Psoas muscle (tissue), 8 donors: ENCODE results near the gene DTNA. TPM values are rescaled to one million over a fixed set of nuclear protein-coding genes. Genes with fewer than 3 reads are reported as not detected.

ENCODE experiments used
- ATAC-seq, 4 donors: fragments of 200-7000 bp; cut with Tn5 transposase; one replicate each; pipeline ENCODE4 v1.9.1; 2020; ENCODE audit warnings: moderate library complexity in 3 of 4, mild to moderate bottlenecking in 2 of 4
- DNase-seq, 2 donors: peaks; one replicate each; pipeline ENCODE4 v3.0.0-alpha.2; 2020
- H3K27ac ChIP-seq: fragments of 200-600 bp; one replicate; pipeline ENCODE4 v1.8.0; 2022
- H3K27me3 ChIP-seq, 3 donors: fragments of 200-600 bp in 1 of 3; one replicate each; pipeline versions ENCODE4 v1.6.1 to v1.8.0; 2013 to 2022; ENCODE audit warnings: low read length in 2 of 3, mild to moderate bottlenecking in 2 of 3, moderate library complexity in 1 of 3; ENCODE audit not compliant: insufficient read depth in 3 of 3
- H3K36me3 ChIP-seq, 2 donors: fragments of 200-600 bp in 1 of 2; one replicate each; pipeline versions ENCODE4 v1.6.1 to v1.8.0; 2013 to 2022; ENCODE audit warnings: low read depth in 1 of 2, mild to moderate bottlenecking in 1 of 2, moderate library complexity in 1 of 2; ENCODE audit not compliant: insufficient read depth in 1 of 2
- H3K4me1 ChIP-seq: fragments of 200-600 bp; one replicate; pipeline ENCODE4 v1.8.0; 2022
- H3K4me3 ChIP-seq: fragments of 200-600 bp; one replicate; pipeline ENCODE4 v1.8.0; 2022; ENCODE audit warnings: mild to moderate bottlenecking
- H3K9me3 ChIP-seq: fragments of 200-600 bp; one replicate; pipeline ENCODE4 v1.8.0; 2022
- CTCF ChIP-seq: fragments of 200-600 bp; IDR thresholded peaks from one replicate; pipeline ENCODE4 v1.8.0; 2022; ENCODE audit warnings: antibody characterized with exemption
- WGBS, 3 donors: extraction: QIAGEN DNeasy Blood & Tissue Kit; methylation state at CpG; one replicate each; pipeline versions ENCODE4 v1.1.6 to v1.1.7; 2013; 5-methylcytosine and 5-hydroxymethylcytosine counted together
- intact Hi-C, 2 donors: fragments of 100-400 bp; cut with DNase I; formaldehyde crosslinking; loops; one replicate each; pipeline versions ENCODE4 v1.11.0 to v1.14.2; 2022
- polyA plus RNA-seq, 3 donors: library from polyadenylated mRNA; stranded (reverse); fragments of 200-250 nt; gene quantifications; one replicate each; pipeline ENCODE4 v1.2.3, GENCODE V29; 2013
- total RNA-seq, 4 donors: library from RNA; stranded (reverse); fragmentation: NEBNext Ultra II Directional in 2 of 4; extraction: Animal tissue kit (Norgen Biotek cat#: 25700) in 2 of 4; gene quantifications; one replicate each; pipeline versions ENCODE4 v1.2.1 to v1.2.4, GENCODE V29; 2021 to 2023
- donor health status: healthy with polysubstance abuse.
- donor health status: DM: no; HTN: no; CAD: no; lungs with moderate emphysema.
- donor health status: Bipolar disorder and iron deficiency.
- donor health status: healthy.
- donor health status: DM: yes; HTN: yes; CAD: no.
- donor health status: DM: no; HTN: no; CAD: no.
- donor health status: DM: no; HTN: no; CAD: no.
- donor health status: DM: yes; HTN: yes; CAD: no.

Gene DTNA
- total and polyA plus RNA-seq, 7 donors = 12.6 to 103 (median 82.0) TPM

- intact Hi-C loops = no loop called here
- ATAC-seq (peak; percentile 40 to 79 (median 69)), DNase-seq (no peak)
- 62 to 70% (median 66%) methylated on average over 3 of the region's 3 CpGs for WGBS, 3 donors
- H3K27me3 ChIP-seq = no peaks in the 10 kb centered on the region
- H3K27ac ChIP-seq = peak overlapping the region; percentile 50
- H3K4me1 ChIP-seq = peaks cover 2% of the 10 kb centered on the region
- no peak for TF ChIP-seq CTCF
- no peak overlapping the region for H3K4me3 ChIP-seq
- peaks cover 6 to 43% of the 10 kb centered on the region in 2 donors for H3K36me3 ChIP-seq
- H3K9me3 ChIP-seq = no peaks in the 10 kb centered on the region
These were observed 147.2 kb downstream of the DTNA start for GRCh38 chr18:34857320-34857719.

GRCh38 chr18:34858188-34858587, 148.1 kb downstream of the DTNA start:
- no peaks in the 10 kb centered on the region for H3K27me3 ChIP-seq
- TF ChIP-seq CTCF = no peak
- intact Hi-C loops = no loop called here
- peaks cover 6 to 43% of the 10 kb centered on the region in 2 donors for H3K36me3 ChIP-seq
- no peak overlapping the region for H3K4me3 ChIP-seq
- no peak for ATAC-seq
- H3K9me3 ChIP-seq = no peaks in the 10 kb centered on the region
- WGBS, 3 donors = 87 to 91% (median 91%) methylated on average over 5 of the region's 5 CpGs
- DNase-seq = no peak
- no peak overlapping the region for H3K27ac ChIP-seq
- peaks cover 2% of the 10 kb centered on the region for H3K4me1 ChIP-seq

- intact Hi-C loops = no loop called here
- DNase-seq (no peak), ATAC-seq (no peak)
- Histone ChIP-seq H3K36me3 (peaks cover 6 to 50% of the 10 kb centered on the region in 2 donors), H3K4me3 (no peak overlapping the region), H3K27me3 (no peaks in the 10 kb centered on the region), H3K9me3 (no peaks in the 10 kb centered on the region), H3K27ac (no peak overlapping the region), H3K4me1 (peaks cover 2% of the 10 kb centered on the region)
- no peak for TF ChIP-seq CTCF
- WGBS, 3 donors = 90 to 95% (median 91%) methylated on average over 7 of the region's 7 CpGs
These were observed 149.4 kb downstream of the DTNA start for GRCh38 chr18:34859496-34859895.

GRCh38 chr18:34862561-34862960, 152.5 kb downstream of the DTNA start:
- intact Hi-C loops = no loop called here
- H3K36me3 ChIP-seq = peaks cover 6 to 54% of the 10 kb centered on the region in 2 donors
- H3K27ac ChIP-seq = no peak overlapping the region
- H3K27me3 ChIP-seq = no peaks in the 10 kb centered on the region
- DNase-seq (no peak), ATAC-seq (no peak)
- no peaks in the 10 kb centered on the region for H3K9me3 ChIP-seq
- H3K4me1 ChIP-seq = no peaks in the 10 kb centered on the region
- 87 to 97% (median 88%) methylated on average over 3 of the region's 3 CpGs for WGBS, 3 donors
- no peak overlapping the region for H3K4me3 ChIP-seq
- TF ChIP-seq CTCF = no peak

DNA sequence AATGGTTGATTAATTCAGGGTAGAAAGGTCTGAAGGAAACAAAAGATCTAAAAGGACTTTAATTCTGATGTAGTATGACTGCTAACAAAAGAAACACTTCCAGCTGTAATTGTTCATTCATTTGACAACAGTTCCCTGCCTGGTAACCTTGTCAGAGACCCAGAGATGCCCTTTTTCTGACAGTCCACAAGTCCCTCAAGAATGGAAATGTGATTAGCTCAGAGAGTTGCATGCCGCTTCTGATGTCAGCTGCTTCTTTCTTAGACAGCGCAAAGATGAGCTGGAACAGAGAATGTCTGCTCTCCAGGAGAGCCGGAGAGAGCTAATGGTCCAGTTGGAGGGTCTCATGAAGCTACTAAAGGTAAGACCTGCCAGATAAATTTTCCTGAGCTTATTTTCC, 153.6 kb downstream of the DTNA start:
- Histone ChIP-seq H3K27ac (no peak overlapping the region), H3K27me3 (no peaks in the 10 kb centered on the region), H3K36me3 (peaks cover 0 to 44% of the 10 kb centered on the region in 2 donors), H3K9me3 (no peaks in the 10 kb centered on the region), H3K4me3 (no peak overlapping the region), H3K4me1 (no peaks in the 10 kb centered on the region)
- intact Hi-C loops = no loop called here
- no peak for DNase-seq
- no peak for ATAC-seq
- no peak for TF ChIP-seq CTCF
- WGBS, 3 donors = 95 to 99% (median 96%) methylated on average over 3 of the region's 3 CpGs
